Measurements from ENCODE around the gene GRIK4.

GRIK4 gene

GRCh38 chr11:120675171-120675570 lies 163.6 kb downstream of the GRIK4 start:
- no peak for DNase-seq (ENCODE audit: low read depth)

GRCh38 chr11:120676991-120677390 lies 165.4 kb downstream of the GRIK4 start:
- DNase-seq (ENCODE audit: low read depth): no peak

GRCh38 chr11:120680322-120680721 lies 168.8 kb downstream of the GRIK4 start:
- no peak for DNase-seq (ENCODE audit: low read depth)

GRCh38 chr11:120681434-120682331 lies 170.1 kb downstream of the GRIK4 start:
- DNase-seq (ENCODE audit: low read depth): no peak

GRCh38 chr11:120682332-120682649 lies 170.7 kb downstream of the GRIK4 start:
- no peak for DNase-seq (ENCODE audit: low read depth)

- DNase-seq (ENCODE audit: low read depth): peak; percentile 41
Observed at GRCh38 chr11:120682866-120683265, 171.3 kb downstream of the GRIK4 start.

- no peak for DNase-seq (ENCODE audit: low read depth)
Observed at GRCh38 chr11:120686516-120686915, 175.0 kb downstream of the GRIK4 start.

- DNase-seq (ENCODE audit: low read depth): no peak
Observed at GRCh38 chr11:120688163-120688562, 176.6 kb downstream of the GRIK4 start.

GRCh38 chr11:120689596-120690275 lies 178.2 kb downstream of the GRIK4 start:
- no peak for DNase-seq (ENCODE audit: low read depth)

GRCh38 chr11:120690406-120690805 lies 178.9 kb downstream of the GRIK4 start:
- no peak for DNase-seq (ENCODE audit: low read depth)

GRCh38 chr11:120694726-120695125 lies 183.2 kb downstream of the GRIK4 start:
- DNase-seq (ENCODE audit: low read depth): no peak

- no peak for DNase-seq (ENCODE audit: low read depth)
Observed at GRCh38 chr11:120695426-120695825, 183.9 kb downstream of the GRIK4 start.

- no peak for DNase-seq (ENCODE audit: low read depth)
Observed at GRCh38 chr11:120695939-120696338, 184.4 kb downstream of the GRIK4 start.

- DNase-seq (ENCODE audit: low read depth): no peak
Observed at GRCh38 chr11:120696597-120697218, 185.2 kb downstream of the GRIK4 start.

- DNase-seq (ENCODE audit: low read depth): no peak
Observed at GRCh38 chr11:120698918-120699317, 187.4 kb downstream of the GRIK4 start.

GRCh38 chr11:120702656-120703055 lies 191.1 kb downstream of the GRIK4 start:
- no peak for DNase-seq (ENCODE audit: low read depth)

- DNase-seq (ENCODE audit: low read depth): no peak
Observed at GRCh38 chr11:120703358-120704152, 192.0 kb downstream of the GRIK4 start.

- no peak for DNase-seq (ENCODE audit: low read depth)
Observed at GRCh38 chr11:120704256-120704750, 192.8 kb downstream of the GRIK4 start.

- DNase-seq (ENCODE audit: low read depth): no peak
Observed at GRCh38 chr11:120706257-120706656, 194.7 kb downstream of the GRIK4 start.

- no peak for DNase-seq (ENCODE audit: low read depth)
Observed at GRCh38 chr11:120707098-120707497, 195.6 kb downstream of the GRIK4 start.

- DNase-seq (ENCODE audit: low read depth): no peak
Observed at GRCh38 chr11:120707663-120708062, 196.1 kb downstream of the GRIK4 start.

Measured in GM04504 (cell line).